Neutrophil (primary cell): Measurements from ENCODE around the gene UBASH3A.

Source experiments
- H3K27ac ChIP-seq: fragments of 200-600 bp; sonication (generic); 2 replicates; pipeline ENCODE4 v1.5.1; 2016; ENCODE audit warnings: mild to moderate bottlenecking, moderate library complexity
- H3K27me3 ChIP-seq: fragments of 200-600 bp; sonication (generic); 2 replicates; pipeline ENCODE4 v1.6.0; 2016; ENCODE audit warnings: mild to moderate bottlenecking
- H3K36me3 ChIP-seq: fragments of 200-600 bp; sonication (generic); 2 replicates; pipeline ENCODE4 v1.5.1; 2017
- H3K4me1 ChIP-seq, 2 experiments: fragments of 200-600 bp in 1 of 2; sonication (generic) in 1 of 2; 1 replicate in 1 of 2; 2 replicates in 1 of 2; pipeline versions ENCODE4 v1.5.1 to v1.6.1; 2013 to 2016; ENCODE audit warnings: low read depth in 1 of 2, low read length in 1 of 2, mild to moderate bottlenecking in 1 of 2, moderate library complexity in 1 of 2; ENCODE audit not compliant: control insufficient read depth in 1 of 2, insufficient read depth in 1 of 2
- H3K4me3 ChIP-seq, 2 experiments: fragments of 200-600 bp in 1 of 2; sonication (generic) in 1 of 2; 1 replicate in 1 of 2; 2 replicates in 1 of 2; pipeline ENCODE4 v1.5.1; 2013 to 2016; ENCODE audit warnings: low read depth in 1 of 2, low read length in 1 of 2, mild to moderate bottlenecking in 1 of 2, moderate library complexity in 1 of 2
- H3K9me3 ChIP-seq: fragments of 200-600 bp; sonication (generic); 2 replicates; pipeline ENCODE4 v1.5.1; 2016
- CTCF ChIP-seq: fragments of 200-600 bp; sonication (generic); IDR thresholded peaks from 2 replicates; pipeline ENCODE4 v1.5.1; 2016; ENCODE audit warnings: antibody characterized with exemption

UBASH3A gene

GRCh38 chr21:42456457-42456856, 52.8 kb downstream of the UBASH3A start:
- Histone ChIP-seq H3K36me3 (no peaks in the 10 kb centered on the region), H3K27ac (no peak overlapping the region), H3K4me1 (peaks cover 15 to 23% of the 10 kb centered on the region in 2 experiments), H3K9me3 (no peaks in the 10 kb centered on the region), H3K4me3 (no peak overlapping the region), H3K27me3 (no peaks in the 10 kb centered on the region)
- TF ChIP-seq CTCF, result no peak

GRCh38 chr21:42459082-42459460, 55.4 kb downstream of the UBASH3A start:
- H3K36me3 ChIP-seq, result no peaks in the 10 kb centered on the region
- H3K4me1 ChIP-seq, result peaks cover 18 to 21% of the 10 kb centered on the region in 2 experiments
- H3K9me3 ChIP-seq, result no peaks in the 10 kb centered on the region
- no peak overlapping the region for H3K4me3 ChIP-seq
- no peaks in the 10 kb centered on the region for H3K27me3 ChIP-seq
- TF ChIP-seq CTCF, result no peak
- no peak overlapping the region for H3K27ac ChIP-seq

GRCh38 chr21:42459546-42460215, 56.0 kb downstream of the UBASH3A start:
- H3K4me1 ChIP-seq, result peaks cover 18 to 20% of the 10 kb centered on the region in 2 experiments
- no peaks in the 10 kb centered on the region for H3K9me3 ChIP-seq
- no peak overlapping the region for H3K4me3 ChIP-seq
- no peaks in the 10 kb centered on the region for H3K36me3 ChIP-seq
- no peak for TF ChIP-seq CTCF
- no peak overlapping the region for H3K27ac ChIP-seq
- no peaks in the 10 kb centered on the region for H3K27me3 ChIP-seq

- Histone ChIP-seq H3K27me3 (no peaks in the 10 kb centered on the region), H3K4me1 (peaks cover 16 to 21% of the 10 kb centered on the region in 2 experiments), H3K4me3 (no peak overlapping the region), H3K36me3 (no peaks in the 10 kb centered on the region), H3K9me3 (no peaks in the 10 kb centered on the region), H3K27ac (no peak overlapping the region)
- TF ChIP-seq CTCF, result no peak
Observed at GRCh38 chr21:42460391-42461184, 56.9 kb downstream of the UBASH3A start.

GRCh38 chr21:42461185-42461520, 57.5 kb downstream of the UBASH3A start:
- no peak overlapping the region for H3K27ac ChIP-seq
- H3K4me1 ChIP-seq, result peaks cover 17 to 23% of the 10 kb centered on the region in 2 experiments
- no peak overlapping the region for H3K4me3 ChIP-seq
- no peaks in the 10 kb centered on the region for H3K9me3 ChIP-seq
- no peaks in the 10 kb centered on the region for H3K36me3 ChIP-seq
- TF ChIP-seq CTCF, result no peak
- H3K27me3 ChIP-seq, result no peaks in the 10 kb centered on the region
